ENCODE measurements around the gene OTUD4. TPM values are rescaled to one million over a fixed set of nuclear protein-coding genes. Genes with fewer than 3 reads are reported as not detected.

OTUD4 gene
- total RNA-seq, 1 donor from 2014 or later, result 38.9 TPM

- DNase-seq (ENCODE audit: extremely low read depth, low read depth, low spot score), result no peak
Observed at GRCh38 chr4:145131848-145132247, 48.5 kb downstream of the OTUD4 start.

DNA sequence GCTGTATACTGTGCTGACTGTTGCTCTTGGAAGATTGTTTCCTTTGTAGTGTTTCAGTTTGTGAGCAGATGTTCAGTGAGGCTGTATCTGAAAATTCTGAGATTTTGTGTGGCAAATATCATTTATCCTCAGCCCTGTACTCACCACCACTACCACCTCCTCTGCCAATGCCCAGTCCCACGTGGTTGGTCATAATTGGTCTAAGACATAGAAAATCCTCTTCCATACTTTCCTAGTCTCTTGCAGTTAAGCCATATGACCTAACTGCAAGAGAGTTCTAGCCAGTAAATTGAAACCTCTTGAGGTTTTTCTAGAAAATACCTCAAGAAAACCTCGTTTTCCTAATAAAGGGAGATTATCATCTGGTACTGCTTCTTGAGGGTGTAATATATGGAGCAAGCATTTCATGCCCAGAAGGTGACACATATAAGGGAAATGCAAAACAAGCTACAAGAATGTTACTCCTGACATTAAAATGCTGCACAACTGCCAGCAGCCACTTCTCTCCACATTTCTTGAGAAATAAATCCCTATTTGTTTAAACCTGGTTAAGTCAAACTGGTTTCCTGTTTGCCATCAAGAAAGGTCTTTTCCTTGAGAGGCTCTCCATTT is 49.5 kb downstream of the OTUD4 start:
- DNase-seq (ENCODE audit: extremely low read depth, low read depth, low spot score), result no peak

GRCh38 chr4:145130130-145130529 is 50.3 kb downstream of the OTUD4 start:
- no peak for DNase-seq (ENCODE audit: extremely low read depth, low read depth, low spot score)

DNA sequence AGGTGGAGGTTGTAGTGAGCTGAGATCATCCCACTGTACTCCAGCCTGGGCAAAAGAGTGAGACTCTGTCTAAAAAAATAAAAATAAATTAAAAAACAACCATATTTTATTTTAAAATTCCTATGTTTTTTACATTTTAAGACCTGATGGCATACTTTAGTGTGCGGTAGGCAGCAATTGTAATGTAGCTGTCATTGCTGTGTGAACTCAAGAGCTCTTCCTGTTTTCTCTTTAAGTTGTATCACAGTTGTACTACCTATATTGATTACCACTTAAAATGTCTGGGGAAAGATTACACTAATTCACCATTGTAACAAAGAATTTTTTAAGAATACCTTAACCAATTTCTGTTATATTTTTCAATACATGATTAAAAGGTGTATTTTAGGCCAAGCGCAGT is 55.0 kb downstream of the OTUD4 start:
- DNase-seq (ENCODE audit: extremely low read depth, low read depth, low spot score), result no peak

GRCh38 chr4:145108128-145108527 is 72.3 kb downstream of the OTUD4 start:
- no peak for DNase-seq (ENCODE audit: extremely low read depth, low read depth, low spot score)

DNA sequence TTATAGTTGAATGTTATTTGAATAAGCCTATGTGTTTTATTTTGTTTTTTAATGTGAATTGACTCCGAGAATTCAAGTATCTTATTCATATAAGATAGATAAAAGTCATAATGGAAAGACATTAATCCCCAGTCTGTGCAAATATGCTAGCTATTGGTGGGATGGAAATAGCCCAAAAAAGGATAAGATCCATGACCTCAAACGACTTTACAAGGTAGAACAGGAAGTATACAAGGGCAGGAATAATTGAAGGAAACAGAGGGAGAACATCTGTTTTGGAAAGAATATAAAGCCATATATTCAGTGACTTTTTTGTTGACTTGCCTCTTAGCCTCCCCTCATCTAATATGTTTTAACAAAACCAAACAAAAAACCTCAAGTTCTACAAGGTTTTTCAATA is 73.3 kb downstream of the OTUD4 start:
- DNase-seq (ENCODE audit: extremely low read depth, low read depth, low spot score), result no peak

- DNase-seq (ENCODE audit: extremely low read depth, low read depth, low spot score), result no peak
Observed at GRCh38 chr4:145103496-145103895, 76.9 kb downstream of the OTUD4 start.

GRCh38 chr4:145102619-145103018 is 77.8 kb downstream of the OTUD4 start:
- DNase-seq (ENCODE audit: extremely low read depth, low read depth, low spot score), result no peak

DNA sequence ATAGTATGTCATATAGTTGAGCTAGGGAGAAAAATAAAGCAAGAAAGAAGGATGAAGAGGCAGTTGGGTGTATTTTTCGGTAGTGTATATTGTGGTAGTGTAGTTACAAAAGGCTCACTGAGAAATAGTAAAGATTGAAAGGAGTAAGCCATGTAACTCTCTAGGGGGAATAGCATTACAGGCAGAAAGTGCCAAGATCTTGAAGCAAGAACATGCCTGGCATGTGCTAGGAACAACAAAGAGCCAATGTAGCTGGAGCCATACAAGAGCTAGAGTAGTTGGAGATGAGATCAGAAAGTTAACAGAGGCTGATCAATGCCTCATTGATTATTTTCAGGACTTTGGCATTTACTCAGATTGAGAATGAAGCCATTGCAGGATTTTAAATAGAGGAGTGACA is 79.3 kb downstream of the OTUD4 start:
- DNase-seq (ENCODE audit: extremely low read depth, low read depth, low spot score), result no peak

GRCh38 chr4:145099653-145100052 is 80.7 kb downstream of the OTUD4 start:
- DNase-seq (ENCODE audit: extremely low read depth, low read depth, low spot score), result no peak

DNA sequence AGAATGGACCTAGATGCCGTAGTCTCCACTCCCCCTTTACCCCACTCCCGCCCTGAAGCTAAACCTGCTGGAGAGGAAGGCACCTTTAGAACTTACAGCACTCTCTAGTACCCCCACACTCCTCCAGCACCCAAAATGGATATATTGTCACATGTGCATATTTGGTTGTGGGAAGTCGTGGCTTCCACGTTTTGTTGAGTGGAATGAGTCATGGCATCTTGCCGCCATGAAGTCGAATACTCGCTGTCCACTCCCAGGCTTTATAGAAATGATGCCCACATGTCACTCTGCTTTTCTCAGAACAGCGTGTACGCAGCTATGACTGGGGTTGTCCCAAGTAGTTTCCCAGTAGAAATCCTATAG is 81.7 kb downstream of the OTUD4 start:
- peak; percentile 61 for DNase-seq (ENCODE audit: extremely low read depth, low read depth, low spot score)

DNA sequence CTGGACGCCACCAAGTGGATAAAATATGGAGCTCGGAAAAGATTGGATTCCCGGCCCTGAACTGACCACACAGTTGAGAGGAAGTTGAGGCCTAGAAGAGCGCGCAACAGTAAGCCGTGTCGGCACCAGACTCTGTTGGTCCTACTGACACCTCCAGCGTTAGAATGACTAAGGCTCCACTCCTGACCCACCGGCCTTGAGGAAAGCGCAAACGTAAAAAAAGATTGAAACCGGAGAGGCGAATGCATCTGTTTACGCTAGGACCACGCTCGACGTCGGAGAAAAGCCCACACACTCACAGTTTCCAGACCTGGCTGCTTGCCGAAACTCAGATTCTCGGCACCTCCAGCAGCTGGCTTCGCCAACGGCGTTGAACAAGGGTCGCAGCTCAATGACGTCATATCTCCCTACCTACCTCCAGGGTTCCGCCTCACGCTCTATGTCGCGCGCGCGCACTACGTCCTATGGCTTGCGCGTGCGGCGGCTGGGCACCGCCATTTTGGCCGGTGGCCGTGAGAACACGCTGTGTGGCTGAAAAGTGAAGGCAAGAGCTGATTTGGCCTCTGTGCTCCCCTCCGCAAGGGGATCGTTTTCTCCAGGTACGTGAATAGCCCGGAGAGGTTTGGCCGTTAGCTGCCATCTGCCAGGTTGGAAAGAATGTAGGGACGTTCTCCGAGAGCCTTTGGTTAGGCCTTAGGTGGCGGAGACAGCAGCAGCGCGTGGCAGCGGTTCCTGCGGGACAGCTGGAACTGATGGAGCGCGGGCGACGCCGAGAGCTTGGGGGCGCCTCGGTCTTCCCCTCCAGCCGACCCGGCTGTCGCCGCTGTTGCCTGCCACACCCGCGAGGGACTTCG is 82.3 kb downstream of the OTUD4 start, which contains the start of the genes ABCE1 and ANAPC10:
Gene ABCE1, plus strand, starts transcription at position 491 of the 854 bp plus-strand sequence. CDS start 6,102 bp downstream, outside the sequence.
Gene ANAPC10, minus strand, starts transcription at position 376 of the 854 bp plus-strand sequence. CDS start 2,097 bp downstream, outside the sequence.
- peak; percentile 97 for DNase-seq (ENCODE audit: extremely low read depth, low read depth, low spot score)

- no peak for DNase-seq (ENCODE audit: extremely low read depth, low read depth, low spot score)
Observed at GRCh38 chr4:145097331-145097820, 83.0 kb downstream of the OTUD4 start.

DNA sequence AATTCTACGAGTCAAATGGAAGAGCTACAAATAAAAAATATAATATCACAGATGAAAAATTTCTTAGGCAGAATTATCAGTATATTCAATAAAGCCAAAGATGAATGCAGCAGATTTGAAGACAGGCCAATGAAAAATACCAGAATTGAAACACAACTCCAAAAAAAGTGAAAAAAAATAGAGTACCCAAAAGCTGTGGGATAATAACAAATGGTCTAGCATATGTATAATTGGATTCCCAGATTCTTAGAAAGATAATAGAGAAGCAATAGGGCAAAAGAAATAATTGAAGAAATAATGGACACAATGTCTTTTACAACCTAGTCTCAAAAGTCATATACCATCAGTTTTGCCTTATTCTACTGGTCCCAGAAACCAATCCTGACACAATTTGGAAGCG is 86.8 kb downstream of the OTUD4 start:
- no peak for DNase-seq (ENCODE audit: extremely low read depth, low read depth, low spot score)

DNA sequence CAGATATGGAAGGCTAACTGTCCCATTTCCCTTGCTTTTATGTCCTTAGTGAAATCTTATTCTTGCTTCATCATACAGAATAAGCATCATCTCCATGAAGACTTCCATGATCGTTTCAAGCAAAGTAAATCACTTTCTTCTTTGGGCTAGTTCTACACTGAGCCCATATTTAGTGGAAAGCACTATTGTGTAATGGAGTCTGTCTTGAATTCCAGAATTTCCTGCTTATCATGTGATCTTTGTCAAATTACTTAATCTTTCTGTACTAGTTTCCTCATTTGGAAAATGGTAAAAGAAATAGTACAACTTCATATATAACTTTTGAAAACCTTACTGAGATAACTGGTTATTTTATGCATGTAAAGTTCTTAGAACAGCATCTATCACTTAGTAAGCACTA is 90.0 kb downstream of the OTUD4 start:
- no peak for DNase-seq (ENCODE audit: extremely low read depth, low read depth, low spot score)

GRCh38 chr4:145083891-145084605 is 96.3 kb downstream of the OTUD4 start:
- DNase-seq (ENCODE audit: extremely low read depth, low read depth, low spot score), result no peak

Other genes with a start within 250 kb of the OTUD4 start
- 12.4 and 27.4 TPM in 2 replicates for gene ANAPC10, start 82.4 kb downstream of the OTUD4 start, total RNA-seq
- 120 and 123 TPM in 2 replicates for gene ABCE1, start 82.3 kb downstream of the OTUD4 start, total RNA-seq